ENCODE data around the gene TANGO6.

The TANGO6 gene

DNA sequence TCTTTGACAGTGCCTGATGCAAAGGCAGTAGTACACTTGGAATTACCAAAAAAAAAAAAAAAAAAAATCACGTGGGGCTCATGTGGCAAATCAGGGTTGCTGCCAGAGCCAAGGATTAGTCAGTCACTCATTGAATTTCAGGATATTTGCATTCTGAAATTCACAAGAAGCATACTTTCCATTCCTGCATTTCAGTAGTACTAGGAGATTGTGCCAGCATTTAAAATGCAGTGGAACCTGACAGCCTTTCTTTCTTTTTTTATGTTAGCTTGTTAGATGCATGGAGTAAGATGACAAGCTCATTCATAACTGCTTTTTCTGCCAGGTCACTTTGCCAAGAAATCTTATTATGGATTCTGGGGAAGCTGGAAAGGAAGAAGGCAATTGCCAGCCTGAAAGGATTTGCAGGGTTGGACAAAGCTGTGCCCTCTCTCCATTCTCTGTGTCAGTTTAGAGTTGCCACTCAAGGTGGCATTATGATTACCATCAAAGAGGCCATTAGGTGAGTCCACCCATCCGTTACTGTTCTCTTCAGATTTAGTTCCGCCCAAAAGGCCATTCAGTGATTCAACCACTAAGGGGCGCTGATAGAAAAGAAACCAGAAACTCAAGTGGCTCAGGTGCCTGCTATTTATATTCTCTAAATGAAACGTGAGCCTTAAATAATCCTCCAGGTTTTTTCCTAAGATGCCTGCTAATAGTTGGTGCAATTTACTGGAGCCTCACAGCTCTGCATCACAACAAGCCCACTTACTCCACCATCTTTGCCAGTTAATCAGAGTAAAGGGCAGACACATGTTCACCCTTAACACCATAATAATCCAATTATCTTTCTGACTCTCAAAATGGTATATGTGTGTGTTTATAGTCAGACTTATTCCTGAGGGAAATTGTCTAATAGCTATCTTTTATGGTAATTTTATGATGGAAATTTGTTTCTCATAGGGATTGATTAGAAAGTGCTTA, 59.0 kb downstream of the TANGO6 start:
- H3K4me3 ChIP-seq (ENCODE audit: control insufficient read depth, low read depth, low read length) = no peak overlapping the region
- TF ChIP-seq, protein P1, sequence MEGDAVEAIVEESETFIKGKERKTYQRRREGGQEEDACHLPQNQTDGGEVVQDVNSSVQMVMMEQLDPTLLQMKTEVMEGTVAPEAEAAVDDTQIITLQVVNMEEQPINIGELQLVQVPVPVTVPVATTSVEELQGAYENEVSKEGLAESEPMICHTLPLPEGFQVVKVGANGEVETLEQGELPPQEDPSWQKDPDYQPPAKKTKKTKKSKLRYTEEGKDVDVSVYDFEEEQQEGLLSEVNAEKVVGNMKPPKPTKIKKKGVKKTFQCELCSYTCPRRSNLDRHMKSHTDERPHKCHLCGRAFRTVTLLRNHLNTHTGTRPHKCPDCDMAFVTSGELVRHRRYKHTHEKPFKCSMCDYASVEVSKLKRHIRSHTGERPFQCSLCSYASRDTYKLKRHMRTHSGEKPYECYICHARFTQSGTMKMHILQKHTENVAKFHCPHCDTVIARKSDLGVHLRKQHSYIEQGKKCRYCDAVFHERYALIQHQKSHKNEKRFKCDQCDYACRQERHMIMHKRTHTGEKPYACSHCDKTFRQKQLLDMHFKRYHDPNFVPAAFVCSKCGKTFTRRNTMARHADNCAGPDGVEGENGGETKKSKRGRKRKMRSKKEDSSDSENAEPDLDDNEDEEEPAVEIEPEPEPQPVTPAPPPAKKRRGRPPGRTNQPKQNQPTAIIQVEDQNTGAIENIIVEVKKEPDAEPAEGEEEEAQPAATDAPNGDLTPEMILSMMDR (conservative IDR thresholded peaks at IDR 0.05; ENCODE audit: control insufficient read depth, insufficient read depth, low read depth, low read length) = peak; percentile 69
- peak; percentile 58 for DNase-seq (ENCODE audit: low read depth)

DNA sequence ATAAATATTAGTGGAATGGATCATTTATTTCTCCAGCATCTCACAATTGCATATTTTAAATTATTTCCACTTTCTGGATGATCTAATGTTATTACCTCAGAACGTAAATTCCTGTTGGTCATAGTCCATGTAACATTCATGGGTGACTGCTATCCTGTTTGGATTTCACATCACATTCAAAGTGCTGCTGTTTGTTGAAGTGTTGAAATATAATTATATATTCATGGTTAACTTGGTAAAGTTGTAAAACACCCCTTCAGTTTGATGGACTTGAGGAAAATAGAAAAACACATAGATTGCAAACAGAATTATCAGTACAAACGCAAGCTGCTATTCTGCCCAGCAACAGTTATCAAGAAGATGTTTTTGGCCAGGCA, 59.6 kb downstream of the TANGO6 start:
- H3K4me3 ChIP-seq (ENCODE audit: control insufficient read depth, low read depth, low read length) = no peak overlapping the region
- TF ChIP-seq, protein P1 (conservative IDR thresholded peaks at IDR 0.05; ENCODE audit: control insufficient read depth, insufficient read depth, low read depth, low read length) = no peak
- DNase-seq (ENCODE audit: low read depth) = no peak

DNA sequence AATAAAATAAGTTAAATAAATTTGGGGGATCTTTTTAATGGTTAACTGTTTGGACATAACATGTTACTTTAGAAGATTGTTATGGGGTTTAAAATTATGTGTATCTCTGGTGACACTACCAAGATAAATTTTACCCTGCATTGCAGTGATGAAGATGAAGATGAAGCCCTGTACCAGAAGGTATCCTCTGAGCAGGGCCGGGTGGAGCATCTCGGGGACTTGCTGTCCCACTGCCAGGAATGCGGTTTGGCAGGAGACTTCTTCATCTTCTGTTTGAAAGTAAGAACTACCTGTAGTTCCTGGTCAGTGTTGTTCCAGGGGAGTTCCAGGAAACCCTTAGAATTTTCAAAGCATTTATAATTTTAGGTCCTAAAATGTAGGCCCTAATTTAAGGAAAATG, 64.0 kb downstream of the TANGO6 start:
- no peak for DNase-seq (ENCODE audit: low read depth)
- H3K4me3 ChIP-seq (ENCODE audit: control insufficient read depth, low read depth, low read length) = no peak overlapping the region
- TF ChIP-seq, protein P1 (conservative IDR thresholded peaks at IDR 0.05; ENCODE audit: control insufficient read depth, insufficient read depth, low read depth, low read length) = no peak

DNA sequence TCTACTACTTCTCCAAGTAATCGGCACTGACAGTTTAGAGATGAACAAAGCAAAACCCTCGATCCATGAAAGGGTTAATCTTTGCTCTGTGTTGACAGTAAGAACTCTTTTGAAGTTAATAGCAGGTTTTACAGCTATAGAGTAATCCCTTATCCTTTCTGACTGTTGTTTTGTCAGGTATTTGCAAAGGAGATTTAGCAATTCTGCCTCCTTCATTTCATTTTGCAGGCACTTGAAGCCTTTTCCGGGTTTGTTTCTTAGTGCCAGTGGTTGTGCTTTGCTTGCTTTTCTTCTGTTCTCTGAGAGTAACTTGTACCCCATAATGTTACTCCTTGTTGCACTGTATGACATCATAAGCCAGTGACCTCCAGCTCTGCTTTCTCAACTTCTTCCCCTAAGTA, 64.5 kb downstream of the TANGO6 start:
- no peak for DNase-seq (ENCODE audit: low read depth)

DNA sequence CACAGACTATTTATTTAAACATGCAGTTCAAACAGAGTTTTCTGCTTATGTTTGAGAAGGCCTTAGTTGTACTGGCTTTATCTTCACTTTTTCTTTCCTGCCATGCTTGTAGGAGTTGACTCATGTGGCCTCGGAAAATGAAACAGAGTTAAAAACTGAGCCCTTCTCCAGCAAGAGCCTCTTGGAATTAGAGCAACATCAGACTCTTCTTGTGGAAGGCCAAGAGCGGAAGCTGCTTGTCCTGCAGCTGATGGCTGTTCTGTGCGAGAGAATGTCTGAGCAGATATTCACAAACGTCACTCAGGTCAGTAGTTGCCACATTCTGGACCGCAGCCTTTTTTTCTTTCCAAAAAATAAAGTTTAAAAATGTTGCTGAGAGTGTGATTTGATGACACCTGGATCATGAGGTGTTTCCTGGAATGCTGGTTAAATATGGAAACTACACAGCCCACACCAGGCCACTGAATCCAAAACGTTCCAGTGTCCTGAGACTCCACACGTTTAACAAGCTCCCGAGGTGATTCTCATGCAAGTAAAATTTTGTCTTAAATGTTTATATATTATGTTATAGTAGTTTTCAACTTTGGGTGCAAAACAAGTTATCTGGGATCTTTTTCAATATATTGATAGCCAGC, 65.9 kb downstream of the TANGO6 start:
- no peak for DNase-seq (ENCODE audit: low read depth)
- H3K4me3 ChIP-seq (ENCODE audit: control insufficient read depth, low read depth, low read length) = no peak overlapping the region
- TF ChIP-seq, protein P1 (conservative IDR thresholded peaks at IDR 0.05; ENCODE audit: control insufficient read depth, insufficient read depth, low read depth, low read length) = no peak

More for the DNA sequence above, 64.5 kb downstream of the TANGO6 start:
- no peak overlapping the region for H3K4me3 ChIP-seq (ENCODE audit: control insufficient read depth, low read depth, low read length)
- TF ChIP-seq, protein P1 (conservative IDR thresholded peaks at IDR 0.05; ENCODE audit: control insufficient read depth, insufficient read depth, low read depth, low read length) = no peak

DNA sequence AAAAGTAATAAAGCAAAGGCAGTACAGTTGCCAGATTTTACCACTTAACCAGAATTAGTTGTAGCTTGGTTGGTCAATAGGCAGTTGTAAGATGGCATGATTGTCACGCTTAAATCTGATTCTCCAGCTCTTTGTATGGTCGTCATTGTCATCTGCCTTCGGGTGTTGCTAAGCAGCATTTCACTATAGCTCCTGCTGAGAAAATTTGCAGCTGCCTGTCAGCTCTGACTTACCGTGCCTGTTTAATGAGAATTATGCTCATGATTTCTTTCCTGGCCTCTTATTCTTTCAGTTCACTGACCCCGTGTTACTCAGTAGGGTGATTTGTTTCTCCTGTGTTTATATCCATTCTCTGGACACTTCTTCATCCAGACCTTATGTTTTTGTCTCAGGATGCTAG, 66.7 kb downstream of the TANGO6 start:
- no peak for DNase-seq (ENCODE audit: low read depth)
- no peak overlapping the region for H3K4me3 ChIP-seq (ENCODE audit: control insufficient read depth, low read depth, low read length)
- TF ChIP-seq, protein P1 (conservative IDR thresholded peaks at IDR 0.05; ENCODE audit: control insufficient read depth, insufficient read depth, low read depth, low read length) = no peak
